ENCODE measurements around the gene KLRC4. TPM values are rescaled to one million over a fixed set of nuclear protein-coding genes. Genes with fewer than 3 reads are reported as not detected.
"Not testable (repeated sequence)": the region's sequence is repeated elsewhere in the genome, so short reads cannot be mapped to it uniquely, and the experiment has no call there.

The KLRC4 gene
- total and polyA plus RNA-seq, 7 donors = 0.23 TPM; not detected in 6

DNA sequence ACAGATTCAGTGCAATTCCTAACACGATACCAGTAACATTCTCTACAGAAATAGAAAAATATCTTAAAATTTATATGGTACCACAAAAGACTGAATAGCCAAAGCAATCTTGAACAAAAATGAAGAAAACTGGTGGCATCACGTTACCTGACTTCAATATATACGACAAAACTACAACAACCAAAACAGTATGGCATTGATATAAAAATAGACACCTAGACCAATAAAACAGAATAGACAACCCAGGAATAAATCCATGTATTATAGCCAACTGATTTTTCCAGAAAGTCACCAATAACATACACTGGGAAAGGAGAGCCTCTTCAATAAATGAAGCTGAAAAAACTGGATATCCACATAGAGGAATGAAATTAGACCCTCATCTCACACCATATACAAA is 25.4 kb downstream of the KLRC4 start:
- Histone ChIP-seq H3K27ac (no peak overlapping the region), H3K4me3 (no peak overlapping the region), H3K36me3 (ENCODE audit: insufficient read depth in 1 of 2, low read depth in 1 of 2) (no peaks in the 10 kb centered on the region), H3K4me1 (no peaks in the 10 kb centered on the region), H3K9me3 (peaks cover 5% of the 10 kb centered on the region), H3K27me3 (ENCODE audit: insufficient read depth in 3 of 3, low read length in 2 of 3) (no peaks in the 10 kb centered on the region)
- no peak for TF ChIP-seq CTCF (IDR thresholded peaks at IDR 0.05)
- DNase-seq = no peak
- 87 to 93% (median 88%) methylated on average over 3 of the region's 3 CpGs for WGBS, 3 donors
- intact Hi-C loops (cut with DNase I) = no loop called here
- no peak for ATAC-seq

DNA sequence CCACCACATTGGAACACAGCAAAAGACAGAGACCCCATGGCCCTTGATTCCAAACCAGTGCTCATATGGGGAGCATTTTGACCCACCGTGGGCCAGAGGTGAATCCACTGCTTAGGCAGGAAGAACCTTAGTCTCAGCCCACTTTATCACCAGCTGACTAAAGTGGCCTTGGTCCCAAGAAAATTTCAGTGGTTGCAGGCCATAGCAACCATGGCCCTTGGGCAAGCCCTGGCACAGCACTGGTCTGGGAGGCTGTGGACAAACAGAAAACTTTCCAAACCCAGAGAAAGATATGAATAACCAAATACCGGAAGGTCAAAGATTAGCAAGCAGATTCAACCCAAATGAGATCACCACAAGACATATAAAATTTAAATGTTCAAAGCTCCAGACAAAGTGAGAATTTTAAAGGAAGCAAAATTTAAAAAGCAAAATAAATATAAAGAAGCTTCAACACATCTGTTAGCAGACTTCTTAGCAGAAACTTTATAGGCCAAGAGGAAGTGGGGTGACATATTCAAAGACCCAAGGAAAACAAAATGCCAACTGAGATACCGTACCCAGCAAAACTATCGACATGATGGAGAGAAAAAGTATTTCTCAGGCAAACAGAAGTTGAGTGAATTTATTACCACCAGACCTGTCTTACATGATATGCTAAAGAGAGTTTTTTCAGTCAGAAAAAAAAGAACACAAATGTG is 27.5 kb downstream of the KLRC4 start:
- no peak for TF ChIP-seq CTCF (IDR thresholded peaks at IDR 0.05)
- Histone ChIP-seq H3K27ac (no peak overlapping the region), H3K9me3 (peaks cover 5% of the 10 kb centered on the region), H3K27me3 (ENCODE audit: insufficient read depth in 3 of 3, low read length in 2 of 3) (no peaks in the 10 kb centered on the region), H3K4me1 (no peaks in the 10 kb centered on the region), H3K4me3 (no peak overlapping the region), H3K36me3 (ENCODE audit: insufficient read depth in 1 of 2, low read depth in 1 of 2) (no peaks in the 10 kb centered on the region)
- 86 to 94% (median 90%) methylated on average over 4 of the region's 4 CpGs for WGBS, 3 donors
- no peak for DNase-seq
- intact Hi-C loops (cut with DNase I) = no loop called here
- no peak for ATAC-seq

GRCh38 chr12:10378737-10379136 is 30.8 kb downstream of the KLRC4 start:
- H3K9me3 ChIP-seq; H3K27me3 ChIP-seq (ENCODE audit: insufficient read depth in 3 of 3, low read length in 2 of 3); H3K36me3 ChIP-seq (ENCODE audit: insufficient read depth in 1 of 2, low read depth in 1 of 2); ATAC-seq; H3K27ac ChIP-seq; H3K4me3 ChIP-seq; DNase-seq; H3K4me1 ChIP-seq; intact Hi-C loops (cut with DNase I): not testable (repeated sequence)
- WGBS, 3 donors = 80 to 90% (median 85%) methylated on average over 2 of the region's 2 CpGs

- DNase-seq (no peak), ATAC-seq (no peak)
- Histone ChIP-seq H3K27me3 (ENCODE audit: insufficient read depth in 3 of 3, low read length in 2 of 3) (no peaks in the 10 kb centered on the region), H3K9me3 (no peaks in the 10 kb centered on the region), H3K4me1 (no peaks in the 10 kb centered on the region), H3K36me3 (ENCODE audit: insufficient read depth in 1 of 2, low read depth in 1 of 2) (no peaks in the 10 kb centered on the region), H3K27ac (no peak overlapping the region), H3K4me3 (no peak overlapping the region)
- no peak for TF ChIP-seq CTCF (IDR thresholded peaks at IDR 0.05)
- intact Hi-C loops (cut with DNase I) = no loop called here
- 91 to 95% (median 92%) methylated on average over 3 of the region's 3 CpGs for WGBS, 3 donors
Measured at GRCh38 chr12:10374624-10375018, 34.9 kb downstream of the KLRC4 start.

- Histone ChIP-seq H3K27me3 (ENCODE audit: insufficient read depth in 3 of 3, low read length in 2 of 3) (no peaks in the 10 kb centered on the region), H3K27ac (no peak overlapping the region), H3K9me3 (no peaks in the 10 kb centered on the region), H3K36me3 (ENCODE audit: insufficient read depth in 1 of 2, low read depth in 1 of 2) (no peaks in the 10 kb centered on the region), H3K4me3 (no peak overlapping the region), H3K4me1 (no peaks in the 10 kb centered on the region)
- 29 to 36% (median 31%) methylated on average over 1 of the region's 1 CpG for WGBS, 3 donors
- intact Hi-C loops (cut with DNase I) = no loop called here
- DNase-seq (no peak), ATAC-seq (no peak)
- TF ChIP-seq CTCF (IDR thresholded peaks at IDR 0.05) = no peak
Measured at GRCh38 chr12:10372559-10372958, 37.0 kb downstream of the KLRC4 start.

- H3K4me3 ChIP-seq; H3K9me3 ChIP-seq; intact Hi-C loops (cut with DNase I); DNase-seq; ATAC-seq; H3K27ac ChIP-seq; H3K4me1 ChIP-seq; H3K27me3 ChIP-seq (ENCODE audit: insufficient read depth in 3 of 3, low read length in 2 of 3); H3K36me3 ChIP-seq (ENCODE audit: insufficient read depth in 1 of 2, low read depth in 1 of 2): not testable (repeated sequence)
- WGBS, 3 donors = 61 to 64% (median 61%) methylated on average over 6 of the region's 6 CpGs
Measured at GRCh38 chr12:10371893-10372535, 37.5 kb downstream of the KLRC4 start.
